Skeletal muscle satellite cell (primary cell): ENCODE data around the gene SMAD3.
A peak's percentile ranks its signal among the peaks of the same experiment; 100 is the strongest.

Experiments used
- H3K27me3 ChIP-seq: 2 replicates; pipeline ENCODE4 v1.7.0; 2013; ENCODE audit warnings: low read length; ENCODE audit not compliant: control insufficient read depth, insufficient read depth
- H3K36me3 ChIP-seq: 2 replicates; pipeline ENCODE4 v1.7.0; 2013; ENCODE audit warnings: mild to moderate bottlenecking, control low read depth, low read length; ENCODE audit not compliant: insufficient read depth
- H3K4me1 ChIP-seq: 2 replicates; pipeline ENCODE4 v1.7.0; 2013; ENCODE audit warnings: low read length; ENCODE audit not compliant: control insufficient read depth, insufficient read depth
- H3K4me2 ChIP-seq: 2 replicates; pipeline ENCODE4 v1.7.0; 2013; ENCODE audit warnings: mild to moderate bottlenecking, low read length
- H3K4me3 ChIP-seq: 2 replicates; pipeline ENCODE4 v1.7.0; 2013; ENCODE audit warnings: low read length
- H3K9ac ChIP-seq: 2 replicates; pipeline ENCODE4 v1.7.0; 2013; ENCODE audit warnings: mild to moderate bottlenecking, low read depth, low read length, moderate library complexity
- H3K9me3 ChIP-seq: replicated peaks from 2 replicates; pipeline ENCODE4 v1.7.0; 2013; ENCODE audit warnings: mild to moderate bottlenecking, control low read depth, low read length

SMAD3 gene

GRCh38 chr15:67180035-67180434 is 114.6 kb downstream of the SMAD3 start:
- H3K9ac ChIP-seq: no peak overlapping the region
- H3K36me3 ChIP-seq: peaks cover 74% of the 10 kb centered on the region
- no peaks in the 10 kb centered on the region for H3K9me3 ChIP-seq
- no peak overlapping the region for H3K4me2 ChIP-seq
- no peaks in the 10 kb centered on the region for H3K27me3 ChIP-seq
- H3K4me1 ChIP-seq: peaks cover 61% of the 10 kb centered on the region
- no peak overlapping the region for H3K4me3 ChIP-seq

DNA sequence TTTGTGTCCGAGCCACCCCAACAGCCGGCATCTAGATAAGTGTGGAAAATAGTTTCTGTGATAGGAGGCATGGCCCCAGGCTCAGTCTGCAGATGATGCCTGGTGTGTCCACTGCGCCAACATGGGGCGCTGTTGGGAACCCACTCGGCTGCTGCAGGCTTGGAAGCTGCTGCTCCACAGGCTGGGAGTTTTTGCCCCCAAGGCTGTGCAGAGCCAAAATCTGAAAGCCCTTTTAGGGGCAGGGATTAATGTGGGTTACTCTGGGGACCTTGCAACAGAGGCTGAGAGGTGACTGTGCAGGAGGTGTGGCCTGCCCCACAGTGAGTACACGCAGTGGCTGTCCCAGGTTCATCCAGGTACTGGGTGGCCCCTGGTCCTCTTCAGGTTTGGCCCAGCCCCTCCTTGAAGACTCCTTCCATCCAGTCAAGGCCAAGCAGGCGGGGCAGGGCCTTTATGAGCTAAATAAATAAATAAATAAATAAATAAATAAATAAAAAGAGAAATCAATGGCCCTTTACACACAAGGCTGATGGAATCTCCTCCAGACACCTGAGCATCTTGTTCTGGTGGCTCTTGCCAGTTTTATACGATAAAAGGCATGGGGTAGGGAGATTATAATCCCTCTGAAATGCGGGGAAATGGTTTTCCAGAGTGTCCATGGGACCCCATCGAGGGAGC is 115.3 kb downstream of the SMAD3 start:
- no peak overlapping the region for H3K9ac ChIP-seq
- no peaks in the 10 kb centered on the region for H3K27me3 ChIP-seq
- H3K4me1 ChIP-seq: peaks cover 61% of the 10 kb centered on the region
- peaks cover 74% of the 10 kb centered on the region for H3K36me3 ChIP-seq
- no peaks in the 10 kb centered on the region for H3K9me3 ChIP-seq
- H3K4me2 ChIP-seq: no peak overlapping the region
- no peak overlapping the region for H3K4me3 ChIP-seq

DNA sequence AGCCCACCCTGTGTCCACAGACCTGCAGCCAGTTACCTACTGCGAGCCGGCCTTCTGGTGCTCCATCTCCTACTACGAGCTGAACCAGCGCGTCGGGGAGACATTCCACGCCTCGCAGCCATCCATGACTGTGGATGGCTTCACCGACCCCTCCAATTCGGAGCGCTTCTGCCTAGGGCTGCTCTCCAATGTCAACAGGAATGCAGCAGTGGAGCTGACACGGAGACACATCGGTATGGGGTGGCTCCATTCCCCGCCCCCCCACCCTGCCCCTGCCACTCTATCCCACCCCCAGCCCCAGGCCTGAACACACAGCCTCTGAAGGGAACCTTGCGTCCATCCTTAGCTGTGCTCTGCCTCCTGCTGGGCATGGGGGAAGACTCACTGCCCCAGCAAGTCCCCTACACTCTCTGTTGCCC is 115.8 kb downstream of the SMAD3 start:
- H3K9me3 ChIP-seq: no peaks in the 10 kb centered on the region
- no peak overlapping the region for H3K4me2 ChIP-seq
- H3K4me1 ChIP-seq: peaks cover 61% of the 10 kb centered on the region
- H3K4me3 ChIP-seq: no peak overlapping the region
- no peaks in the 10 kb centered on the region for H3K27me3 ChIP-seq
- no peak overlapping the region for H3K9ac ChIP-seq
- H3K36me3 ChIP-seq: peaks cover 74% of the 10 kb centered on the region

DNA sequence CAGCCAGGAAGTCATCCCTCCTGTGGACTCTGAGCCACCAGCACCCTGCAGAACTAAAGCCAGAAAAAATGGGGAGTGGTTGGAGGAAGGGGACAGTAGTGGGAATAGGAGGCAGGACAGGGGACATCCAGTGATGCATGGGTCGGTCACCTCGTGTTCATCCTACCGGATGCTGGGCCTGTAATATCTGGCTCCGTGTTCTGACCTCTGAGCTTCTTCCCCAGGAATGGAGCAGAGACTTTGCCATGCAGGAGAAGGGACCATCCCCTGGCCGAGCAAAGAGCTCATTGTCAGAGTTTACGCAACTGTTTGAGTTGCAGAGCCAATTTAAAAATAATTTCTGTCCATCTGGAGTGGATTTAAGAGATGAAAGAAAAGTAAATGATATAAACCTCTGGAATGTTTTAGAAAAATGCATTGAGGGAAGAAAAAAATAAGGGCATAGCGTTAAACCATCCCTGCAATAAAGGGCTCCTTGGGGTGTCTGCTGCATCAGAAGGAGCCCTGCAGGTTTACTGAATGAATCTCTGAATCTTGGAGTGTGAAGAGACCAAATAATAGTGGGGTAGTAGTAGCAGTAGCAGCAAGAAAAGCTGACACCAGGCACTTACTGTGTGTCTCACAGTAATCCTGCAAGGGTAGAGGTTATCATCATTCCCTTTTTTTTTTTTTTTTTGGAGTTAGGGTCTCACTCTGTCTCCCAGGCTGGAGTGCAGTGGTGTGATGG is 118.2 kb downstream of the SMAD3 start:
- Histone ChIP-seq H3K4me2 (no peak overlapping the region), H3K27me3 (no peaks in the 10 kb centered on the region), H3K9me3 (no peaks in the 10 kb centered on the region), H3K36me3 (peaks cover 88% of the 10 kb centered on the region), H3K4me1 (peaks cover 56% of the 10 kb centered on the region), H3K4me3 (no peak overlapping the region), H3K9ac (no peak overlapping the region)

- no peaks in the 10 kb centered on the region for H3K27me3 ChIP-seq
- peaks cover 89% of the 10 kb centered on the region for H3K36me3 ChIP-seq
- peaks cover 57% of the 10 kb centered on the region for H3K4me1 ChIP-seq
- H3K9me3 ChIP-seq: no peaks in the 10 kb centered on the region
- H3K9ac ChIP-seq: no peak overlapping the region
- H3K4me2 ChIP-seq: no peak overlapping the region
- no peak overlapping the region for H3K4me3 ChIP-seq
Observed at GRCh38 chr15:67184208-67184925, 119.0 kb downstream of the SMAD3 start.

DNA sequence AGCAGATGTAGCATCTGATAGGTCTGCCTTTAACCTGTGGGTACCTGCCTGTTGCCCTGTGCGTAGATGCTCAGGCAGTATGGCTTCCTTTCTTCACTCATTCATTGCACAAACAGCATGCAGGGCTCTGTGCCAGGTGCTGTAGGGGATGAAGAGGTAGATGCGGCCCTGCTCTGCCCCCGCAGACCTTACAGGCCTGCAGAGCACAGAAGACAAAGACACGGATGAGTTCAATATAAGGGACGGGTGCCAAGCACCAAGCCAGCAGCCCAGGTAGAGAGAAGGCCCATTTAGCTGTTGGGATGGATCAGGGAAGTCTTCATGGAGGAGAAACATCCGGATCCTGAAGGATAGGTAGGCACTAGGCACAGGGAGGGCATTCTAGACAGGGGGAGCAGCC is 119.6 kb downstream of the SMAD3 start:
- H3K9ac ChIP-seq: peak overlapping the region; percentile 33
- peaks cover 50% of the 10 kb centered on the region for H3K4me1 ChIP-seq
- H3K4me2 ChIP-seq: no peak overlapping the region
- no peaks in the 10 kb centered on the region for H3K27me3 ChIP-seq
- H3K4me3 ChIP-seq: no peak overlapping the region
- peaks cover 89% of the 10 kb centered on the region for H3K36me3 ChIP-seq
- H3K9me3 ChIP-seq: no peaks in the 10 kb centered on the region

DNA sequence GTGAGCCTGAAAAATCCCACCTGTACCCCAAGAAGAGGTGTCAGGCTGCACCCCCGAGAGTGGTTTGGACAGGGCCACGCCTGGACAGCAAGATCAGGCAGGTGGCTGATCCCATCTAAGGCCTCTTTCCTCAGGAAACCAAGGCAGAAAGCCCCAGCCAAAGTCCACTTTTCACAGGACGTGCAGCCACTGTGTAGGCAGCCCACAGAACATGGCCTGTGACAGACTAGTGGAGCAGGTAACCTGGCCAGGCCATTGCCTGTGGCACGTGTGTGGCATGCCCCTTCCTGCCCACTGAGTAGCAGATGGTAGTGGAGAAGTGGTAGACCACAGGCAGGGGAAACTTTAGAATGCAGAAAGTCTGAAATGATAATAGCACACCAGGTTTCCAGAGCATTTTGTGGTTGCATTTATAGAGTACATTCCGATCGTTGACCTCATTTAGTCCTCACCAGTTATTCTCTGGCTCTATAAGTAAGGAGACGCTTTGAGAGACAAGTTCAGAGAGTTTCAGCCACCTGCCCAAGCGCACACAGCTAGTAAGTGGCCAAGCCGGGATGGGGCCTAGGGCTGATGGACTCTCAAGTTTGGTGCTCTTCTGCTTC is 120.3 kb downstream of the SMAD3 start:
- Histone ChIP-seq H3K27me3 (no peaks in the 10 kb centered on the region), H3K36me3 (peaks cover 89% of the 10 kb centered on the region), H3K4me2 (peak overlapping the region; percentile 44), H3K9ac (peak overlapping the region; percentile 33), H3K9me3 (no peaks in the 10 kb centered on the region), H3K4me1 (peaks cover 50% of the 10 kb centered on the region), H3K4me3 (no peak overlapping the region)

DNA sequence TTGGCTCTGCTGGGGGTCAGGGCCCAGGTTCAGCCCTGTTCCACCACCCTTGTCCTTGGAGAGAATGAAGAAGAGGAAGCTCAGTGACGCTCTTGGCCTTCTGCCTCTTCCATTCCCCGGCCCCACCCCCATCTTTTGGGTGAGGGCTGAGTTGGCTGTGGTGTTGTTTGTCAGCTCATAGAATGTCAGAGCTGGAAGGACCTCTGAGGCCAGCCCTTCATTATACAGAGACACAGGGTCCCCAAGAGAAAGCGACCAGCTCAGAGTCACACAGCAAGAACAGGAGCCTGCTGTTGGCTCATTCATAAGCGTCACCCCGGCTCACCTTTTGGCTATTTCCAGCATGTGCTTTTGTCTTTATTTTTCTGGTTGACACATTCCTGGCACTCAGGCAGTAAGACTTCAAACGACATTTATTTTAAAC is 120.8 kb downstream of the SMAD3 start:
- peaks cover 50% of the 10 kb centered on the region for H3K4me1 ChIP-seq
- no peak overlapping the region for H3K4me3 ChIP-seq
- H3K9ac ChIP-seq: peak overlapping the region; percentile 17
- H3K27me3 ChIP-seq: no peaks in the 10 kb centered on the region
- H3K9me3 ChIP-seq: no peaks in the 10 kb centered on the region
- peaks cover 90% of the 10 kb centered on the region for H3K36me3 ChIP-seq
- no peak overlapping the region for H3K4me2 ChIP-seq

DNA sequence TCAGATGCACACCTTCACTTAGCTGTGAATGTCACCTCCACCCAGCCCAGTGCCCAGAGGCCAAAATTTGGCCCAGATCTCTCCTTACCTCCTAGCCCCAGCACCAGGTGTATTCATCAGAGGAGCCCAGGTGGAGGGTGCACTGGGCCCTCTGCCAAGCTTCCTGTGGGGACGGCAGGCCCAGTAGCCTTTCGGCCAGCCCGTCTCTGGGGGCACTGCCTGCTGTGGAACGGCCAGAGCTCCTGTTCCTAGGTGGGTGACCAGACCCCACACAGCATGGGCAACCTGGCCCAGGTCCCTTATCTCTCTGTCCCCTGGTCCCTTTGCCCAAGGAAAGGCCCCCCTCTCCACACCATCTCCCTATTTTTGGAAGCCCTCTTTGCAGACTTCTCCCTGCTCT is 121.3 kb downstream of the SMAD3 start:
- peaks cover 91% of the 10 kb centered on the region for H3K36me3 ChIP-seq
- H3K9me3 ChIP-seq: no peaks in the 10 kb centered on the region
- H3K4me3 ChIP-seq: no peak overlapping the region
- peak overlapping the region; percentile 17 for H3K9ac ChIP-seq
- H3K4me1 ChIP-seq: peaks cover 50% of the 10 kb centered on the region
- no peaks in the 10 kb centered on the region for H3K27me3 ChIP-seq
- H3K4me2 ChIP-seq: no peak overlapping the region

- Histone ChIP-seq H3K4me1 (peaks cover 50% of the 10 kb centered on the region), H3K36me3 (peaks cover 93% of the 10 kb centered on the region)
Observed at GRCh38 chr15:67187351-67187854, 122.0 kb downstream of the SMAD3 start.

DNA sequence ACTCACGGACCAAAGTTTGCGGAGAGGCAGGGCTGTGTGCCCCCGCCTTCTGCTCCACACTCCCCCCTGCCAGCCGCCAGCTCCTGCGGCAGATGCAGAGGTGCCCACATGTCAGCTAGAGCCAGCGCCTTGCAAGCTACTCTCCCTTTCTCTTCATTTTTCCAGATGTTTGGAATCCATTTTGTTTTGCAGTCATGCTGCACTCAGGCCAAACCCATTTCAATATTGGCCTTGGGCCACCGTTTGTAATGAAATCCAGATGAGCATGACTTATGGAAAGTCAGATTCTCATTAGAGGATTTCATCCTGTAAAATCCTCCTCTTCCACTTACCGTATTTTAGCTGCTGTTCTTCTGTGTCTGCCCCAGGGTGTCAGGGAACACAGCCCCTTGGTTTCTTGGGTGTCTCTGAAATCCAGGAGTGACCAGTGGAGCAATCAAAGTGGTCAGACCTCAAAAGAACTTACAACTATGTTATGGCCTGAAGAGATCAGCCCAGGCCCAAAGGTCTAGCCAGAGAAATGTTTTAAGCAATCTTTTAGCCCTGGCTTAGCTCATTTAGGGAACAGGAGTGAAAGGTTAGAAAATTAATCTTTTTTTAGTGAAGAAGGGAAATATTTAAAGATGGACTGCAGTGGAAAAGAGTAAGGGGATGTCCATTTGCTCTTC is 123.3 kb downstream of the SMAD3 start:
- H3K9ac ChIP-seq: peak overlapping the region; percentile 47
- no peaks in the 10 kb centered on the region for H3K27me3 ChIP-seq
- no peaks in the 10 kb centered on the region for H3K9me3 ChIP-seq
- peaks cover 44% of the 10 kb centered on the region for H3K4me1 ChIP-seq
- H3K36me3 ChIP-seq: peaks cover 95% of the 10 kb centered on the region
- H3K4me3 ChIP-seq: no peak overlapping the region
- no peak overlapping the region for H3K4me2 ChIP-seq

More at GRCh38 chr15:67187351-67187854, 122.0 kb downstream of the SMAD3 start:
- H3K9me3 ChIP-seq: no peaks in the 10 kb centered on the region
- H3K27me3 ChIP-seq: no peaks in the 10 kb centered on the region
- H3K4me3 ChIP-seq: no peak overlapping the region
- H3K9ac ChIP-seq: no peak overlapping the region
- H3K4me2 ChIP-seq: no peak overlapping the region
